Panc1 (cell line): ENCODE measurements around the gene COL26A1. TPM values are rescaled to one million over a fixed set of nuclear protein-coding genes. Genes with fewer than 3 reads are reported as not detected.

ENCODE experiments used
- ATAC-seq: fragments of 200-7000 bp; cut with Tn5 transposase; 2 replicates; pipeline ENCODE4 v1.9.1; 2020; ENCODE audit warnings: mild to moderate bottlenecking, moderate library complexity
- BruUV-seq: library from RNA; stranded (reverse); fragments of 400-500 nt; replicated peaks from 2 replicates; lab custom pipeline; 2021; lab: Mats Ljungman, UMichigan
- CTCF ChIA-PET: fragments of 300-600 bp; sonication (Branson Sonifier 250); formaldehyde crosslinking; loops from one replicate; lab custom pipeline; 2022; ENCODE audit warnings: antibody characterized with exemption; lab: Charles Lee
- POLR2A ChIA-PET: fragments of 300-600 bp; sonication (Branson Sonifier 250); formaldehyde crosslinking; loops from one replicate; lab custom pipeline; 2022; ENCODE audit warnings: antibody characterized with exemption; lab: Charles Lee
- DNase-seq: peaks from one replicate; pipeline ENCODE4 v3.0.0-alpha.2; 2010; ENCODE audit warnings: low read depth, low spot score
- H3K27ac ChIP-seq: 2 replicates; pipeline ENCODE4 v1.5.1; 2011; ENCODE audit warnings: mild to moderate bottlenecking, low read length, inconsistent platforms
- H3K27me3 ChIP-seq: fragments of 200-500 bp; sonication (Bioruptor generic); 2 replicates; pipeline ENCODE4 v1.6.0; 2014; ENCODE audit warnings: low read length, inconsistent platforms; ENCODE audit not compliant: control insufficient read depth, insufficient read depth
- H3K36me3 ChIP-seq: fragments of 200-500 bp; sonication (Bioruptor generic); 2 replicates; pipeline ENCODE4 v1.5.1; 2014; ENCODE audit warnings: inconsistent platforms, mild to moderate bottlenecking, low read length, moderate library complexity; ENCODE audit not compliant: control insufficient read depth, insufficient read depth
- H3K4me1 ChIP-seq: 2 replicates; pipeline ENCODE4 v1.5.1; 2011; ENCODE audit warnings: inconsistent platforms, mild to moderate bottlenecking, low read length, moderate library complexity; ENCODE audit not compliant: control insufficient read depth, insufficient read depth
- H3K4me3 ChIP-seq, 2 experiments: 2 replicates each; pipeline ENCODE4 v1.5.1; 2011 to 2012; ENCODE audit warnings: low read depth in 2 of 2, low read length in 2 of 2, mild to moderate bottlenecking in 2 of 2, inconsistent platforms in 1 of 2, moderate library complexity in 1 of 2
- H3K9me3 ChIP-seq: fragments of 200-500 bp; sonication (Bioruptor generic); 2 replicates; pipeline ENCODE4 v1.5.1; 2014; ENCODE audit warnings: low read depth, mild to moderate bottlenecking, inconsistent platforms, low read length, moderate library complexity; ENCODE audit not compliant: control insufficient read depth, insufficient read depth
- CTCF ChIP-seq: fragments of 450-650 bp; IDR thresholded peaks from 2 replicates; pipeline ENCODE4 v1.5.1; 2017; ENCODE audit warnings: mild to moderate bottlenecking
- POLR2AphosphoS5 ChIP-seq: IDR thresholded peaks from 2 replicates; pipeline ENCODE4 v1.6.1; 2012; ENCODE audit warnings: mild to moderate bottlenecking, low read depth, low read length, moderate library complexity
- REST ChIP-seq, 2 experiments: IDR thresholded peaks; 2 replicates each; pipeline ENCODE4 v1.6.1; 2011 to 2012; ENCODE audit warnings: low read depth in 2 of 2, control low read depth in 1 of 2, low read length in 1 of 2, mild to moderate bottlenecking in 1 of 2, moderate library complexity in 1 of 2; ENCODE audit not compliant: insufficient read depth in 1 of 2
- SIN3A ChIP-seq: IDR thresholded peaks from 2 replicates; pipeline ENCODE4 v1.6.1; 2012; ENCODE audit warnings: low read depth, mild to moderate bottlenecking, low read length, moderate library complexity, borderline replicate concordance; ENCODE audit not compliant: insufficient read depth
- TCF7L2 ChIP-seq: IDR thresholded peaks from 2 replicates; pipeline ENCODE4 v1.6.1; 2011; ENCODE audit warnings: mild to moderate bottlenecking, low read depth, low read length, inconsistent platforms
- in situ Hi-C: cut with HindIII; loops from 2 replicates; pipeline ENCODE4 v1.10.0; 2016; ENCODE audit warnings: low sequenced_read_pairs, low pct_unique_long_range_greater_than_20kb
- intact Hi-C: fragments of 100-400 bp; cut with micrococcal nuclease; formaldehyde crosslinking; loops from one replicate; pipeline ENCODE4 v1.10.0; 2022; ENCODE audit not compliant: unreplicated experiment
- total RNA-seq: library from RNA; stranded (reverse); gene quantifications from one replicate; pipeline ENCODE4 v1.2.1, GENCODE V29; 2021; ENCODE audit not compliant: unreplicated experiment

The COL26A1 gene
- total RNA-seq, 1 experiment from 2014 or later: 25.8 TPM

- POLR2A ChIA-PET: no interaction called here
- TF ChIP-seq TCF7L2 (no peak), POLR2AphosphoS5 (no peak), SIN3A (no peak), CTCF (no peak), REST (IDR thresholded peaks at IDR 0.05; ENCODE audit: insufficient read depth in 1 of 2, low read depth in 2 of 2, low read length in 1 of 2) (no peak)
- in situ Hi-C loops (no loop called here), intact Hi-C loops (no loop called here)
- Histone ChIP-seq H3K36me3 (no peaks in the 10 kb centered on the region), H3K27ac (no peak overlapping the region), H3K4me1 (peaks cover 6% of the 10 kb centered on the region; the same call in 1 of the 2 replicates), H3K9me3 (no peaks in the 10 kb centered on the region), H3K27me3 (no peaks in the 10 kb centered on the region), H3K4me3 (no peak overlapping the region)
- DNase-seq (no peak), ATAC-seq (no peak)
- no TSS peak for BruUV-seq
- CTCF ChIA-PET: no interaction called here
These were observed 235.3 kb downstream of the COL26A1 start for GRCh38 chr7:101597941-101598340.

- DNase-seq (no peak), ATAC-seq (no peak)
- no peak overlapping the region for H3K4me3 ChIP-seq
- ChIA-PET CTCF (no interaction called here), POLR2A (no interaction called here)
- H3K27ac ChIP-seq: no peak overlapping the region
- peaks cover 8% of the 10 kb centered on the region; the same call in 1 of the 2 replicates for H3K4me1 ChIP-seq
- BruUV-seq: no TSS peak
- no peaks in the 10 kb centered on the region for H3K9me3 ChIP-seq
- intact Hi-C loops: no loop called here
- TF ChIP-seq POLR2AphosphoS5: no peak
- no peak for TF ChIP-seq CTCF
- no peak for TF ChIP-seq SIN3A
- TF ChIP-seq TCF7L2: no peak
- no peak for TF ChIP-seq REST (IDR thresholded peaks at IDR 0.05; ENCODE audit: insufficient read depth in 1 of 2, low read depth in 2 of 2, low read length in 1 of 2)
- H3K36me3 ChIP-seq: no peaks in the 10 kb centered on the region
- H3K27me3 ChIP-seq: no peaks in the 10 kb centered on the region
- in situ Hi-C loops: no loop called here
These were observed 235.8 kb downstream of the COL26A1 start for GRCh38 chr7:101598422-101598985.
